IPS-18c (cell line): ENCODE data around the gene LDLRAD4.

Experiments used
- H3K4me3 ChIP-seq: 2 replicates; pipeline ENCODE4 v1.7.0; 2013; ENCODE audit warnings: low read depth, mild to moderate bottlenecking, low read length, moderate library complexity; ENCODE audit not compliant: insufficient read depth
- H3K9me3 ChIP-seq: one replicate; pipeline ENCODE4 v1.6.1; 2013; ENCODE audit warnings: mild to moderate bottlenecking, low read length, moderate library complexity; ENCODE audit not compliant: control insufficient read depth, insufficient read depth

Gene LDLRAD4

DNA sequence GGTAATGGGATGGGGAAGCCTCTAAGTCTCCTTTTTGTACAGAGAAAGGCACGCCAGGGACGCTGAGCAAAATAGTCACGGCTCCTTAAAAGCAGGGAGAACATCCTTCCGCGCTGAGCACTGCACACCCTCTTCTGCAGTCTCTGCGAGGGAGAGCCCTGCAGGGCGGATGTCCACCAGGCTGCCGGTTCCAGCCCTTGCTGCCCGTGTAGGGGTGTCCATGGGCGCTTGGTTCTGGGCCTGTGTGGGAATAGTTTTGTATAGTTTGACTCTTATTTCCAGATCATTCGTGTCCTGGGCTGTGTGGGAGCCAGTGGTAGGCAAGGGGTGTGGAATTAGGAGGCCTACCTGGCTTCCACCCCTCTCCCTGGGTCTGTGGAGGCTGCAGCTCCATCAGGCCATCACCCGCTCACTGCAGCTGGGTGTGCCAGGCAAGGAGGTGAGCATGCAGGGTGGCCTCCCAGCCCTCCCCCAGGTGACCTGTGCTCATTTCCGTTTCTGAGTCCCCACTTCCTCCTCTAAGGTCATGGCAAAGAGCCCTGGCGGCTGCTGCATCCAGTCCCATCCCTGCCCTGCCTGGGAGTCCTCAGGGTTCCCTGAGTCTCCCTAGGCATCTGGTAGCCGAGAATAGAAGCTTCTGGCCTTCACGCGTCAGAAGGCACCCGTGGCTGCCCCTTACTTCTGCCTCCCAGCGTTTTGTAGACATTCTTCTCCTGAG, 202.6 kb downstream of the LDLRAD4 start:
- H3K4me3 ChIP-seq, result no peak overlapping the region
- H3K9me3 ChIP-seq, result no peaks in the 10 kb centered on the region

DNA sequence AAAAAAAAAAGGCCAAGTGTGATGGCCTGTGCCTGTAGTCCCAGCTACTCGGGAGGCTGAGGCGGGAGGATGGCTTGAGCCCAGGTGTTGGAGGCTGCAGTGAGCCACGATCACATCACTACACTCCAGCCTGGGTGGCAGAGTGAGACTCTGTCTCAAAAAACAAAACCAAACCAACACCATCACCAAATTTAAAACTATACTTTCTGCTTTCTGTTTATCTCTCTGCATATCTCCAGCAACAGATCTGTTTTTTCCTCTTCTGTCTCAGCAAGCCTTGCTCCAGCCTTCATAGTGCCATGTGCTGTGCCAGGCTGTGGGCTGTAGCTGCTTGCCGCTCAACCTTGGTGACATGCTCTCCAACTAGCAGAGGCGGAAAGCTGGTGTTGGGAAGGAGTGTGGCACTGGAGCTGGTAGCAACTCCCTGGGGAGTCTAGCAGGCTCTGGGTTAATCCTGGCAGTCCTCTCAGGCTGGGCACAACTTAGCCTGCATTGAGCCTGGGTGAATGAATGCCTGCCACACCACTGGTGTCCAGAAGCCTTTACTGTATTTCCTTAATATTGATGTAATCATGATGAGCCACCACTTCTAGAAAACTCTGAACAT, 204.1 kb downstream of the LDLRAD4 start:
- Histone ChIP-seq H3K9me3 (no peaks in the 10 kb centered on the region), H3K4me3 (no peak overlapping the region)

DNA sequence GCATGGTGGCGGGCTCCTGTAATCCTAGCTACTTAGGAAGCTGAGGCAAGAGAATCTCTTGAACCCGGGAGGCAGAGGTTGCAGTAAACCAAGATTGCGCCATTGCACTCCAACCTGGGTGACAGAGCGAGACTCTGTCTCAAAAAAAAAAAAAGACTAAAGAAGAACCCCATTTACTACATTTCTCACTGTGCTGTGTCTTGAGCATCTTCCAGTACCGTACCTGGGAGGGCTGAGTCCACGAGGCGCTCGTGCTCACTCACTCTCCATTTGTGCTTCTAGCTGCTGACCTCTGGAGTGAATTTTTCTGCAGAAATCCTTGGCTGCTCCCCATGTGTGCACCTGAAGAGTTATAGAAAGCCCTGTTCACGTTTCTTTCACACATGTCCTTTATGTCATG, 204.8 kb downstream of the LDLRAD4 start:
- Histone ChIP-seq H3K4me3 (no peak overlapping the region), H3K9me3 (no peaks in the 10 kb centered on the region)

DNA sequence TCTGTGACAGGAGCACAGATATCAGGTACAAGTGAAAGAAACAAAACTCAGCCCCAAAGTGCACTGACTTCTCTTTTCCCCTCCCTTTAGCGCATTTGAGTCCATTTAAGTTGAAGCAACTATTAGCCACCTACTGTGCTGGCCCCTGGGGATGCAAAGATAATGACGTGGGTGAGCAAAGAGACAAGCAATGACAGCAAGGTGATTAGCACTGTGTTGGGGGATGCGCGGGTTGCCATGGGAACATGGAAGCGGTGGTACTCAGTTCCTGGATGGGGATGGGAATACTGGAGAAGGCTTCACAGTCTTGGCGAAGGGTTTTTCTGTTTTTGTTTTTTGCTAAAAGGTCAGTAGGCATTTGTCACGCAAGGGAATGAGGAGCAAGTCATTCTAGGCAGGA, 205.8 kb downstream of the LDLRAD4 start:
- no peaks in the 10 kb centered on the region for H3K9me3 ChIP-seq
- no peak overlapping the region for H3K4me3 ChIP-seq

DNA sequence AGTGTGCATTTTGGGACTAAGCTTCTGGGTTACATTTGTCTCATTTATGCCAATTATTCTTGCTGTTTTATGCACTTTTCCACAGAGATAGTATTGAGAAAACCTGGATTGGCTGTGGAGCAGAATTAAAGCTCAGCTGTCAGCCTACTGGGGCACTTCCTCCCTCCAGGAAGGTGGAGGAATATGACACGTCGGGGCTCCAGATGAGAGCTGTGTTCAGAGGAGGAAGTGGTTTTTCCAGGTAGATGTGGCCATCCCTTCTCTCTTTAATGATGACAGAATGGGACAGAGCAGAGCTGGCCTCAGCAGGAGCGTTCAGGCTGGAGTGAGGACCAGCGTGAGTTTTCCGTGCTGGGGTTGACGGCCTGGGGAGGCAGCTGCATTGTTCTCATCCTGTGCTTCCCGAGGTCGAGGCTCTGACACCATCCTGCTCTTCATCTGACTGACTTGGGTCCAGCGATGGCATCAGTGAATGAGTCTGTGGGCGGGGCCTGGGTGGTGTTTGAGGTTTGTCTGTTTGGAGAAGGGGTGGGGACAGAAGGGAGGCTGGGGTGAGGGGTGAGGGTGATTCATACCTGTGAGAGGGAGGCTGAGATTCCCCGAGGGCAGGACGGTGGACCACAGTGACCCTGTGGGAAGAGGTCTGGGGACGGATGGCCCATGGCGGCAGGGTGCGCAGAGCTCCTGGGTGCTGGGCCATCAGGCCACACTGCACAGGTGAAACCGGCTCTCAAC, 207.0 kb downstream of the LDLRAD4 start:
- Histone ChIP-seq H3K4me3 (no peak overlapping the region), H3K9me3 (no peaks in the 10 kb centered on the region)

DNA sequence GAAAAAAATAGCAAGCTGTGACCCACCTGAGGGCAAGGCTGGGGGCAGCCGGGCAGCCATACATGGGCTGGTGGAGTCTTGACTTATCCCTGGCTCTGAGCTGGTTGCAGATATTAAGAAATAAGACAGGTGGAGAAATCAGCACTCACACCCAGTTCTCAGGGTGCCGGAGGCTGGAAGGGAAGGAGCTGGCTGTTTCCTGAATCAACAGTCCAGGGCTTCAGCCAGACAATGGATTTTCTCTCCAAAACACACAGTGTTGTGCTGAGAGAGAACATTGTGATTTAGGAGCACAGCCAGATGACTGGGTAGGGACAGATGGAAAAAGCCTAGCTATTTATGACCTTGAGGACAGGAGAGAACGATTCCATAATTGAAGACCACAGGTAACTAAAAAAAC, 208.8 kb downstream of the LDLRAD4 start:
- Histone ChIP-seq H3K4me3 (no peak overlapping the region), H3K9me3 (no peaks in the 10 kb centered on the region)

DNA sequence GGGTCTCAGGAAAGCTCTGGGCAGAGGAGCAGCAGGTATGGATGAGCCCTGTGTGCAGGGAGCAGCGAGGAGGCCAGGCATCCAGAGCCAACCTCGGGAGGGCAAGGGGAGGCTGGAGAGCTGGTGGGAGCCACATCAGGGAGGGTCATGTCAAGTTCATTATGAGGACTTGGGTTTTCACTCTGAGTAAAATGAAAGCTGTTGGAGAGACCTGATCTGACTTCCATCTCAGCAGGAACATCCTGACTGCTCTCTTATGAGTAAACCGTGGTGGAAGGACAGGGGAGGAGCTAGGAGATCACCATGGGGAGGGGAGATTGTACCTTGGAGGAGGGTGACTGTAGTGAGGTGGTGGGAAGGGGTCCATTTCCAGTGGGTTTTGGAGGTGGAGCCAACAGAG, 209.8 kb downstream of the LDLRAD4 start:
- H3K9me3 ChIP-seq, result no peaks in the 10 kb centered on the region
- no peak overlapping the region for H3K4me3 ChIP-seq

DNA sequence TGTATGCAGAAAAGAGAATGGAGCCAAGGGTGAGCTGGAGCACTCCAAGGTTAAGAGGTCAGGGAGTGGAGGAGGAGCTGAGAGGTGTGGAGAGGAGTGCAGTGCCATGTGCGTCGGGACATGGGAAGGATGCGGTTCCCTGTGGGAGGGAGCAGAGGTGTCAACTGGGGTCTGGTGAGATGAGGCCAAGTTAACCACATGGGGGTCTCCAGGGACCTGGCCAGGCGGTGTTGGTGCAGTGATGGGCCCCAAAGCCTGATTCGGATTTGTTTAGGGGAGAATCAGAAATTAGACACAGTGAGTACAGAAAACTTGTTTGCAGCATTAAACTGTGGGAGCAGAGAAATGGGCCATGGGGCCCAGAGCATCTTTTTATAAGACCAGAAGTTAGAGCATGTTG, 210.5 kb downstream of the LDLRAD4 start:
- H3K4me3 ChIP-seq, result no peak overlapping the region
- H3K9me3 ChIP-seq, result no peaks in the 10 kb centered on the region

DNA sequence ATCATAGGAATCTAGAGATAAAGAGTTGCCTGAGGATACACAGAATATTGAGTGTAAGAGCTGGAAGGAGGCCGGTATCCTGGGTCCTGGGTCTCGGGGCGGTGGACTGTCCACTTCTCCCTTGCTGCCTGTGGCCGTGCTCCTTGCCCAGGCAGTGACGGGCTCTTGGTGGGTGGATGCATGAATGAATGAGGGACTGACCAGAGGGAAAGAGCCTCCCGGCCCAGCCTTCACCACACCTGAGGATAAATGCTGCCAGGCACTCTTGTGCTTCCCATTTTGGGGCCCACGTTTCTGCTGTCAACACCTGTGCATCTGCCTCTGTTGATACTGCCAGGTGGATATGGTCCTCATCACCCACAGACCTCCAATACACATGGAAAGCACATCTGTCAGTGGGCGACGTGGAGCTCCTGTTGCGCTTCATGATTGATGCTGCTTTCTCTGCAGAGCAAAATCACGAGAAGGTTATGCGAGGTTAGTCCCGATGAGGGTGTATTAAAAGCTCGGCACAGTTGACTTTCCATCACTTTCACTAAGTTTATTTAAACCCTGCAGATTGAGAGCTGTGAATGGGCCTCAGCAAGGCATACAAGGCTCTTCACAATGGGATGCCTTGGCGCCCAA, 211.4 kb downstream of the LDLRAD4 start:
- H3K9me3 ChIP-seq, result no peaks in the 10 kb centered on the region
- no peak overlapping the region for H3K4me3 ChIP-seq

DNA sequence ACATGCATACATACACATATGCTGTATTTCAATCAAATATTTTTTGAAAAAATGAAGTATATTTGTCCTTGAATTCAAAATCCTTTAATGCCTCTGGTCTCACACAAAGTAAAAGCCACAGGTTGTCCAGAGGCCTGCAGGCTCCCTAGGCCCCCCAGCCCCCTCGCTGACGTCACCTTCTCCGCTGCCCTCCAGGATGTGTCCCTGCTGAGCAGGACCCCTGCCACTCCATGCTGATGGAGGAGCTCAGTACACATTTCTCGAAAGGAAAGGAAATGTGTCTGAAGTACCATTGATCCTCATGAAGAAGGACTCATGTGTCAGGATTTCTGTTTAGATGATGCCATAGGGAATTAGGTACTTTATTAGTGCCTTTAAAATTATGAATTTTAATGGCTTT, 212.1 kb downstream of the LDLRAD4 start:
- H3K9me3 ChIP-seq, result no peaks in the 10 kb centered on the region
- H3K4me3 ChIP-seq, result no peak overlapping the region

DNA sequence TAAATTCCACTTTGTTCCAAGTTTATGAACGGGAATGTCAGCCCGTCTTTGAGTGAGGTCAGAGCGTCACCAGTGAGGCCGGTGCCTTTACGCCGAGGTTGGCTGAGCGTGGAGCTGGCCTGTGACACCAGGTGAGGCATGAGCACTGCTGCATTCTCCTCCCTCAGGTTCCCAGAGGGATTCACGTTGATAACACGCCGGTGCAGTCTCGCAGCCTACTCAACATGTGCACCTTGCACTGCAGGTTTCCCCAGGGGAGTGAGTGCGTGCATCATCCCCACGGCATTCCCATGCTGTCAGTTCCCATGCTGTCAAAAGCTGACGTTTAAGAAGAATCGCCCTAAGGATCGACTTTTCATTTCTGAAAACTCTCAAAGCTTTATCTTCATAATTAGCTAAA, 213.3 kb downstream of the LDLRAD4 start:
- Histone ChIP-seq H3K9me3 (no peaks in the 10 kb centered on the region), H3K4me3 (no peak overlapping the region)

DNA sequence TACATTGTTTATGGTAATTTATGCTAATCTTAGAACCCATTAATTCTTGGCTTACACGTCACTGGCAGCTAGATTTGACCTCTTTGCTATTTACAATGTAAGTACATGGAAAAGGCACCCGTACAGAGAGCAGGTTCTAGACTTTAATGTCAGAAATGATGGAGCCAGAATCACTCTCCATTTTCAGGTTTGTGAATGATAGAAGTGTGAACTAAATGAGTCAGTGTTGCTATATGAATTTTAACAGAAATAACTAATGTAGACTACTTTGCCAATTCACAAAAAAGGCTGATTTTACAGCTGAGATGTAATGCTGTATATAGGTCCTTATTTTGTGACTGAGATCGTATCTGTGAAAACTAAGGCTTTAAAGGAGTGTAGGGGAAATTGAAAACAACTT, 214.6 kb downstream of the LDLRAD4 start:
- H3K4me3 ChIP-seq, result no peak overlapping the region

DNA sequence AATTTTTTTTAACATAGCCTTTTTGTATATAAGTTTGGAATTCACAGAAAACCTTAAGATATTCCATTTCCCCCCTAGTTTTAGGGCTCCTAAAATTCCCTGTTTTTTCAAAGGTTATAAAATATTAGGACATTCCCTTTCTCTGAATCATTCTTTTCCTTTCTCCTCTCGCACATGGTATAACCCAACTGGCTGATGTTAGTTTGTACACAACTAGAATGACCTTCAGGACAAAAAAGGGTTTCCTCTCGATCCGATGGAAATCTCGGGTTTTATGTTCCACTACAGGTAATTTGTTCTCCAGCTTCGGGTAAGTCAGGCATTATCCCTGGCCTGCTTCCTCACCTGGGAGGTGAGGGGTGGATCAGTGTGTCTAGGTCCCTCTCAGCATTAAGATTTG, 215.1 kb downstream of the LDLRAD4 start:
- Histone ChIP-seq H3K9me3 (no peaks in the 10 kb centered on the region), H3K4me3 (no peak overlapping the region)

More for the DNA sequence above, 214.6 kb downstream of the LDLRAD4 start:
- H3K9me3 ChIP-seq, result no peaks in the 10 kb centered on the region

DNA sequence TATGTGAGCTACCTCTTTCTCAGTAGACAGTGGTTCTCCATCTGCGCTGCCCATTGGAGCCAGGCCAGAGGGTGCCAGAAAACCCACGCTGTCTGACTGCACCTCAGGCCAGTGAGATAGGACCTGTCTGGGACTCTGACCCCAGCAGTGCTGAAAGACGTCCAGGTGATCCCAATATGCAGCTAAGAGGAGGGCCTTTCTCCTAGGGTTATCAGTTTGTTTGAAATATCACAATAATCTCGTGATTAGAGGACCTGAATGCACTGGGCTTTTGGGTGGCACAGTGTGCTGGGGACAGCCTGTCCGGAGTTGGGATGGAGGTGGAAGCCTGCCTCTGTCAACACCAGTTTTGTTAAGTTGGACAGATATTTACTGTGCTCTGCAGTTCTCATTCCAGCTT, 216.3 kb downstream of the LDLRAD4 start:
- Histone ChIP-seq H3K4me3 (no peak overlapping the region), H3K9me3 (no peaks in the 10 kb centered on the region)

DNA sequence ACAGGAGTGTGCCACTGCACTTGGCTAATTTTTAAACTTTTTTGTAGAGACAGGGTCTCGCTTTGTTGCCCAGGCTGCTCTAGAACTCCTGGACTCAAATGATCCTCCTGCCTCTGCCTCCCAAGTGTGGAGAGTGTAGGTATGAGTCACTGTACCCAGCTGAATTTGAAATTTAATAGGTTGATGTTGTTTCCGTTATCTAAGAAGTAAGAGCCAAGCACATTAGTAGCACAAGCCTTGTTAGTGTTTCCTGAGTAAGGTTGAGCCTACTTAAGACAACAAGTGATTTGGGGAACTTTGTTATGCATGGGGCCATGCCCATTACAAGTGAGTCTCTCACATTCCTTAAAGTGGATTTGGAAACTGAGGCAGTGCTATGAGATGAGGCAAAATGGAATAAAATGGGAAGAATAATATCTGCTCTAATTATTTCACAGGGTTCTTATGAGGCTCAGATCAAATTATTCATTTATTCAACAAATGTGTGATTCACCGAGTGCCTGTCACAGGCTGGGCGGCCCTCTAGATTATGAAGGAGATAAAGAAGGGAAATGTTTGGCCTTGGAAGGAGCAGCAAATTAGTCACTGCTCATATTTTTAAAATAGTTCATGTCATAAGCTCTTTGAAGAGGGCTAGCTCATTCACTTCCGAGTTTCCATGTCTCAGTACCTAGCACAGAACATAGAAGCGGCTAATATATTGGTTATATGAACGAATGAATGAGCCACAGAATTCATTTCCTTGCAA, 217.2 kb downstream of the LDLRAD4 start:
- no peaks in the 10 kb centered on the region for H3K9me3 ChIP-seq
- H3K4me3 ChIP-seq, result no peak overlapping the region

DNA sequence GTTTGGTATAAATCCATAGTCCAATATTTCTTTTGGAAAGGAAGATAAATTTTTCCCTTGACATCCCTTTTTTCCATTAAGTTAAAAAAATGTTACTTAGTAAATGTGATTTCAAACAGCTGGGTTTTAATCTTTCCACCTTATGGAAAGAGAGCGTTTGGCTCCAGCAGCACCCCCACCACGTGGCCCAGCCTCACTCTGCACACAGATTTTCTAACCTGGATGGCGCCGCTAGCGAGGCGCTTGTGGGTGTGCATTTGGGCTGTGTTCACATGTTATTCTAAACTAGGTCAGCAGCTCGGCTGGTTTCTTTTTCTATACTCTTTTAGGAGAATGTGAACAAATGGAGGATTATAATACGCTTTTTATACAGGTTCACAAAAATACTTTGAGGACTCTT, 218.0 kb downstream of the LDLRAD4 start:
- Histone ChIP-seq H3K4me3 (no peak overlapping the region), H3K9me3 (no peaks in the 10 kb centered on the region)

DNA sequence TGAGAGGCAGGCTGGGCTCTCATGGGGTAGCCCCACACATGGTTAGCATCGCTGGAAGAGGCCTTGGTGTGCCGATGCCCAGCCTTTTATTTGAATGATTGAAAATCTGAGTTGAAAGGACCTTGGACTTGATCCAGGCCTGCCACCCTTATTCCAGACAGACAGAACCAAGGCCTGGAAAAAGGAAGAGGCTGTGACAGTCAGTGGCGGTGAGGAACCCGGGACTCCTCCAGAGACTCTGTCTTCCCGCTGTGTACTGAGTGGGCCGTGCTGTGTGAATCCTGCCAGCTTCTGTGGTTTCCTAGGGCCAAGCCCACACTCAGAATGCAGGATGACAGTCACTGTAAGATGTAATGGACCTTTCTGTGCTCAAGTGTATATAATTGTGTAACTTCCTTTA, 218.5 kb downstream of the LDLRAD4 start:
- Histone ChIP-seq H3K4me3 (no peak overlapping the region), H3K9me3 (no peaks in the 10 kb centered on the region)
